Vagina (tissue), 2 donors: ENCODE results near the gene ABR. TPM values are rescaled to one million over a fixed set of nuclear protein-coding genes. Genes with fewer than 3 reads are reported as not detected.

Source experiments
- DNase-seq, 2 donors: peaks; one replicate each; pipeline ENCODE4 v3.0.0-alpha.2; 2017; ENCODE audit errors: extremely low spot score in 2 of 2
- H3K27ac ChIP-seq: fragments of 200-600 bp; sonication (generic); one replicate; pipeline ENCODE4 v1.5.1; 2019
- H3K27me3 ChIP-seq: fragments of 200-600 bp; sonication (generic); one replicate; pipeline ENCODE4 v1.5.1; 2019
- H3K36me3 ChIP-seq, 2 donors: fragments of 200-600 bp; sonication (generic); one replicate each; pipeline ENCODE4 v1.5.1; 2017 to 2019
- H3K4me1 ChIP-seq: fragments of 200-600 bp; sonication (generic); one replicate; pipeline ENCODE4 v1.5.1; 2019
- H3K4me3 ChIP-seq, 2 donors: fragments of 200-600 bp; sonication (generic); 1 replicate in 1 of 2; 2 replicates in 1 of 2; pipeline ENCODE4 v1.5.1; 2016 to 2019
- H3K9me3 ChIP-seq: fragments of 200-600 bp; sonication (generic); one replicate; pipeline ENCODE4 v1.5.1; 2019
- POLR2A ChIP-seq, 2 donors: fragments of 450-650 bp; IDR thresholded peaks; one replicate each; pipeline ENCODE4 v1.6.1; 2017; ENCODE audit warnings: antibody characterized with exemption in 2 of 2, mild to moderate bottlenecking in 2 of 2, moderate library complexity in 2 of 2
- POLR2AphosphoS5 ChIP-seq, 2 donors: sonication (generic); formaldehyde crosslinking; IDR thresholded peaks; one replicate each; pipeline ENCODE4 v1.9.0; 2017; ENCODE audit warnings: antibody characterized with exemption in 2 of 2, mild to moderate bottlenecking in 2 of 2, low read depth in 1 of 2; ENCODE audit not compliant: insufficient read depth in 1 of 2
- intact Hi-C: fragments of 100-400 bp; cut with DNase I; formaldehyde crosslinking; loops from one replicate; pipeline ENCODE4 v1.15.1; 2023
- total RNA-seq: library from RNA; depleted of rRNA; stranded (reverse); fragments of >200 nt; gene quantifications from one replicate; pipeline ENCODE4 v1.2.3, GENCODE V29; 2016
- TF ChIP-seq, protein P1 (sequence below), 3 experiments: fragments of 450-650 bp in 2 of 3; fragments of 200-600 bp in 1 of 3; sonication (generic) in 1 of 3; IDR thresholded peaks; one replicate each; pipeline ENCODE4 v1.5.1; 2017 to 2019; ENCODE audit warnings: antibody characterized with exemption in 3 of 3, mild to moderate bottlenecking in 2 of 3, moderate library complexity in 2 of 3

Gene ABR
- total RNA-seq, 1 donor from 2014 or later: 90.8 TPM

DNA sequence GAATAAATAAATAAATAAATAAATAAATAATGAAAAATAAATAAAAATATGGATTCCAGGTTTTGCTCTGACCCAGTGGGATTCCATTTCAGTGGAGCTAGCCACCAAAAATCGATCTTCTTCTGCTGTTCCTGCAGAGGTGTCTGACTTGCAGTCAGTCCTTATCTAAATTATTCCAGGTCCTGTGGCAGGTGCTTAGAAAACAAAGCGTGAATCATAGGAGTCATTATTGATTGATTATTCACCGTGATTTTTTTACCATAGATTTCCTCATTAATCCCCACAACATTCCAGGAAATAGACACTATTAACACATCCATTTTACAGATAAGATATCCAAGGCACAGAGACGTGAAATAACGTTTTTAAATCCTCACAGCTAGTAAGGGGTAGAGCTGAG is 31.5 kb upstream of the ABR start:
- DNase-seq: no peak
- no peak overlapping the region for H3K4me3 ChIP-seq
- TF ChIP-seq POLR2AphosphoS5 (IDR thresholded peaks at IDR 0.05; ENCODE audit: insufficient read depth in 1 of 2, low read depth in 1 of 2): no peak
- TF ChIP-seq POLR2A (IDR thresholded peaks at IDR 0.05): no peak
- TF ChIP-seq, protein P1, sequence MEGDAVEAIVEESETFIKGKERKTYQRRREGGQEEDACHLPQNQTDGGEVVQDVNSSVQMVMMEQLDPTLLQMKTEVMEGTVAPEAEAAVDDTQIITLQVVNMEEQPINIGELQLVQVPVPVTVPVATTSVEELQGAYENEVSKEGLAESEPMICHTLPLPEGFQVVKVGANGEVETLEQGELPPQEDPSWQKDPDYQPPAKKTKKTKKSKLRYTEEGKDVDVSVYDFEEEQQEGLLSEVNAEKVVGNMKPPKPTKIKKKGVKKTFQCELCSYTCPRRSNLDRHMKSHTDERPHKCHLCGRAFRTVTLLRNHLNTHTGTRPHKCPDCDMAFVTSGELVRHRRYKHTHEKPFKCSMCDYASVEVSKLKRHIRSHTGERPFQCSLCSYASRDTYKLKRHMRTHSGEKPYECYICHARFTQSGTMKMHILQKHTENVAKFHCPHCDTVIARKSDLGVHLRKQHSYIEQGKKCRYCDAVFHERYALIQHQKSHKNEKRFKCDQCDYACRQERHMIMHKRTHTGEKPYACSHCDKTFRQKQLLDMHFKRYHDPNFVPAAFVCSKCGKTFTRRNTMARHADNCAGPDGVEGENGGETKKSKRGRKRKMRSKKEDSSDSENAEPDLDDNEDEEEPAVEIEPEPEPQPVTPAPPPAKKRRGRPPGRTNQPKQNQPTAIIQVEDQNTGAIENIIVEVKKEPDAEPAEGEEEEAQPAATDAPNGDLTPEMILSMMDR (IDR thresholded peaks at IDR 0.05): no peak
- intact Hi-C loops: no loop called here
- H3K27ac ChIP-seq: no peak overlapping the region
- no peaks in the 10 kb centered on the region for H3K9me3 ChIP-seq
- H3K27me3 ChIP-seq: no peaks in the 10 kb centered on the region
- no peaks in the 10 kb centered on the region for H3K4me1 ChIP-seq
- no peaks in the 10 kb centered on the region for H3K36me3 ChIP-seq

DNA sequence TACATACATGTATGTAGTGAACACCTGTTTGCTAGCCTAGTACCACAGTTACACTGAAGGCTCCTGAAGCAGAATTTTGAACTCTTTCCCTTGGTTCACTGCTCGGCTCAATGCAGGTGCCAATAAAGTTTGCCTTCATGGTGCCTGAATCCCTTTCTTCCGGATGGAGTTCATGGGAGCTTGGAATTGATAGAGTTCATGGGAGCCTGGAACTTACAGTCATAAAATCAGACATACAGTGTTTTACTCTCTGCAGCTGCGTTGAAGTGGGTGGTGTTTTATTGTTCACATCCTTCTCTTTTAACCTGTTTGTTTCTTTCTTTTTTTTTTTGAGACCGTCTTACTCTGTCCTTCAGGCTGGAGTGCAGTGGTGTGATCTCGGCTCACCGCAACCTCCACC is 29.2 kb upstream of the ABR start:
- no peaks in the 10 kb centered on the region for H3K9me3 ChIP-seq
- DNase-seq: no peak
- TF ChIP-seq, protein P1 (IDR thresholded peaks at IDR 0.05): no peak
- TF ChIP-seq POLR2AphosphoS5 (IDR thresholded peaks at IDR 0.05; ENCODE audit: insufficient read depth in 1 of 2, low read depth in 1 of 2): no peak
- TF ChIP-seq POLR2A (IDR thresholded peaks at IDR 0.05): no peak
- no peak overlapping the region for H3K4me3 ChIP-seq
- H3K27me3 ChIP-seq: no peaks in the 10 kb centered on the region
- H3K27ac ChIP-seq: no peak overlapping the region
- H3K4me1 ChIP-seq: peaks cover 1% of the 10 kb centered on the region
- intact Hi-C loops: no loop called here
- H3K36me3 ChIP-seq: no peaks in the 10 kb centered on the region

DNA sequence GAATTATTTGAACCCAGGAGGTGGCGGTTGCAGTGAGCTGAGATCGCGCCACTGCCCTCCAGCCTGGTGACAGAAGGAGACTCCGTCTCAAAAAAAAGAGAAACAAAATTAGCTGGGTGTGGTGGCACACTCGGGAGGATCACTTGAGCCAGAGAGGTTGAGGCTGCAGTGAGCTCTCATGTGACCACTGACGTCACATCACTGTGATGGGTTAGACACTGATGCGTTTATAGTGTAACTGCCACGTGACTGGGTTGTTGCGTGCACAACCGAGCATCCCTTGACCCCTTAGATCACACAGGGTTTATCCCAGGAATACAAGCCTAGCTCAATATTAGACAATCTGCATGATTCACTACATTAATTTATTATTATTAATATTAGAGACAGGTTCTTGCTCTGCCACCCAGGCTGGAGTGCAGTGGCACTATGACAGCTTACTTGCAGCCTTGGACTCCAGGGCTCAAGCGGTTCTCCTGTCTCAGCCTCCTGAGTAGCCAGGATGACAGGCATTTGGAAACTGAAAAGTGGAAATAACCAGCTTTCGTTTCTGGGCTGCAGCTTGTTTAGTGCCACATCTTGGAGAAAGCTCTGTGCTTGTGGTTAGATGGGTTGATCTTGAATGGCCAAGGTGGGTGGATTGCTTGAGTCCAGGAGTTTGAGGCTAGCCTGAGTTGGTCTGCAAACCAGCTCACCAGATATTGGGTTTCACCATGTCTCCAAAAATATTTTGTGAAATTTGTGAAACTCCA is 26.4 kb upstream of the ABR start:
- Histone ChIP-seq H3K27me3 (no peaks in the 10 kb centered on the region), H3K27ac (no peak overlapping the region), H3K4me3 (no peak overlapping the region), H3K4me1 (peaks cover 7% of the 10 kb centered on the region), H3K36me3 (no peaks in the 10 kb centered on the region), H3K9me3 (no peaks in the 10 kb centered on the region)
- no peak for DNase-seq
- TF ChIP-seq POLR2AphosphoS5 (IDR thresholded peaks at IDR 0.05; ENCODE audit: insufficient read depth in 1 of 2, low read depth in 1 of 2) (no peak), POLR2A (IDR thresholded peaks at IDR 0.05) (no peak)
- TF ChIP-seq, protein P1 (IDR thresholded peaks at IDR 0.05): no peak
- intact Hi-C loops: no loop called here

DNA sequence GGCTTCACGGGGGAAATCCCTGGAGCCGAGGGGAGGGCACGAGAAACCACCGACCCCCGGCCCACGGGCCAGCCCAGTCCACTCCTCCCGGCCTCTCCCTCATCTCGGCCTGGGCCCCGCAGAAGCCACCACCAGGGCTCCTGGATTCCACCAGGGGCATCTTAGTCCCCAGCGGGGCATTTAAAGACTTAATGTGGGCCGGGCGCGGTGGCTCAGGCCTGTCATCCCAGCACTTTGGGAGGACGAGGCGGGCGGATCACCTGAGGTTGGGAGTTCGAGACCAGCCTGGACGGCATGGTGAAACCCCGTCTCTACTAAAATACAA is 24.1 kb upstream of the ABR start:
- Histone ChIP-seq H3K4me1 (peaks cover 15% of the 10 kb centered on the region), H3K9me3 (no peaks in the 10 kb centered on the region), H3K4me3 (peak overlapping the region; percentile 53 to 67), H3K27me3 (no peaks in the 10 kb centered on the region), H3K27ac (peak overlapping the region; percentile 68), H3K36me3 (no peaks in the 10 kb centered on the region)
- DNase-seq: no peak
- intact Hi-C loops: no loop called here
- TF ChIP-seq, protein P1 (IDR thresholded peaks at IDR 0.05): no peak
- TF ChIP-seq POLR2AphosphoS5 (IDR thresholded peaks at IDR 0.05; ENCODE audit: insufficient read depth in 1 of 2, low read depth in 1 of 2) (no peak), POLR2A (IDR thresholded peaks at IDR 0.05) (no peak)

DNA sequence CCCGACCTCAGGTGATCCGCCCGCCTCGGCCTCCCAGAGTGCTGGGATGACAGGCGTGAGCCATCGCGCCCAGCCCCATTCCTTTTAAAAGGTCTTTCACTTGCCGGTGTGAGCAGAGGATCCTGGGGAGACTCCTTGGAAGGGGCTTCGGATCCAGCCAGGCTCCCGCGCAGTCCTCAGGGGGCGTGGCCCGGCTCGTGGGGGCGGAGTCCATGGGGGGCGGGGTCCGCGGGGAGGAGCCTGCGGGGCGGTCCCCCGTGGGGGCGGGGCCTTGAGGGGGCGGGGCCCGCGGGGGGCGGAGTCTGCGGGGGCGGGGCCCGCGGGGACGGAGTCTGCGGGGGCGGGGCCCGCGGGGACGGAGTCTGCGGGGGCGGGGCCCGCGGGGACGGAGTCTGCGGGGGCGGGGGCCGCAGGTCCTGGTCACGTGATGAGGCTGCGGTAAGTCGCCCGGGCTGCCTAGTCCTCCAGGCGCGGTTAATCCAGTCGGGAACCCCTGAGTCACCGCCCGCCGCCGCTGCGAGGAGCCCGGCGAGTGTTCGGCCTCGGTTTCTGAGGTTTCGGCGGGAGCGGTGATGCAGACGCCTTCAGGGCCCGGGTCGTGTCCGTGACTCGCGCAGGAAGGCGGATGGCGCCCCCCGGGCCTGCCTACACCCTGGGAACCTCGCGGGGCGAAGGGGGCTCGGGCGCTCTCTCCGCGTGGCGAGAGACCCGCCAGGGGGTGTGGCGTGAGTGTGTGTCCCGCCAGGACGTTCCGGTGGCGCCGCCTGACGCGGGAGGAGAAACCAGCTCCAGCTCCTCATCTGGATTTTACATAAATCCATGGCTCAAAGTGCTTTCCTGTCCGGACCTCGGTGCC is 23.6 kb upstream of the ABR start:
- peak overlapping the region; percentile 73 for H3K27ac ChIP-seq
- peaks cover 20% of the 10 kb centered on the region for H3K4me1 ChIP-seq
- no peak for DNase-seq
- peak overlapping the region; percentile 53 to 67 for H3K4me3 ChIP-seq
- TF ChIP-seq, protein P1 (IDR thresholded peaks at IDR 0.05): no peak
- TF ChIP-seq POLR2AphosphoS5 (IDR thresholded peaks at IDR 0.05; ENCODE audit: insufficient read depth in 1 of 2, low read depth in 1 of 2): peak in 1 of 2 donors; percentile 63
- H3K36me3 ChIP-seq: no peaks in the 10 kb centered on the region
- intact Hi-C loops: no loop called here
- no peaks in the 10 kb centered on the region for H3K9me3 ChIP-seq
- no peaks in the 10 kb centered on the region for H3K27me3 ChIP-seq
